Measurements from ENCODE around the gene PSMD1.
"Not testable (repeated sequence)": the region's sequence is repeated elsewhere in the genome, so short reads cannot be mapped to it uniquely, and the experiment has no call there.

PSMD1 gene

GRCh38 chr2:231161252-231161839, 104.7 kb downstream of the PSMD1 start:
- no peak for DNase-seq

DNA sequence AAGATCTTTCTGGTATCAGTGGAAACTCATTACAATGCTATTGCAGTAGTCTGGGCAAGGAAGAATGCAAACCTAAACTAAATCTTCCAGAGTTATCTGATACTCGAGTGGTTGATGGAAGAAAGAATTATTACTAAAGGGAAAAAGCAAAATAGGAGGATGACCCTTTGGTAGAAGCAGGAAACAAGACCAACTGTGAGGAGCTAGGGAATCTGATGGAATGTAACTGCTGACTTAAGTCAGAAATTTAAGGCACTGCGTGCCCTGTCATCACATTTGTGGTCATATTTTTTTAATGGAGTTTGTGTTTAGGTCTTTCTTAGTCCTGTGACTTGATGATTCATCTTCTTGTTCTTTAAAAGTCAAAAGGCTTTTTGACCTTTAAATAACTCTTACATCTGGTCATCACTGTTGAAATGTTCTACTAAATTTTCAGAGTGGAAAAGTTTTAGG, 105.2 kb downstream of the PSMD1 start:
- no peak for DNase-seq

- DNase-seq, result no peak
These were observed 106.3 kb downstream of the PSMD1 start for GRCh38 chr2:231163011-231163410.

- DNase-seq, result no peak
These were observed 106.9 kb downstream of the PSMD1 start for GRCh38 chr2:231163414-231164095.

GRCh38 chr2:231167745-231168459, 111.2 kb downstream of the PSMD1 start:
- no peak for DNase-seq

DNA sequence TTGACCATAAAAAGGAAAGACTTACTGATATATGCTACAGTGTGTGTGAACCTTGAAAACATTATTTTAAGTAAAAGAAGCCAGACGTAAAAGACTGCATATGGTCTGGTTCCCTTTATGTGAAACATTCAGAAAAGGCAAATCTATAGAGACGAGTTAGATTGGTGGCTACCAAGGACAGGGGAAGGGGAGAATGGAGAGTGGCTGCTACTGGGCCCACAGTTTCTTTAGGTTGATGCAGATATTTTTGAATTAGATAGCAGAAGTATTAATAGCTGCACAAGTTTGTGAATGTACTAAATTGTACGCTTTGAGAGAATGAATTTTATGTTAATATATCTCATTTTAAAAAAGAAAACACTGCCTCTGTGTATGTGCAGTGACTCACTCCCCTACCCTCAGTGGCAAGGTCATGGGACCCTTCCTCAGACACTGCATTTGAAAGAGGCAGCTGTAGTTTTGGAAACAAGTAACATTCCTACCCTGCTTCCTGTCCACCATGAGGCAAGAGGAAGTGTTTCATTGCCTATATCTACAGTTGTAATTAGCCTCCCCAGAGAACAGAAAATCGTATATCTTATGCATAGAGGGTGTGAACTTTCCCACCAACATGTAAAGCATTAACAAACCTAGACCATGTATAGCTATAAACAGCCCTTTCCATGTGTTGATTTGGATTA, 111.9 kb downstream of the PSMD1 start:
- no peak for DNase-seq

DNA sequence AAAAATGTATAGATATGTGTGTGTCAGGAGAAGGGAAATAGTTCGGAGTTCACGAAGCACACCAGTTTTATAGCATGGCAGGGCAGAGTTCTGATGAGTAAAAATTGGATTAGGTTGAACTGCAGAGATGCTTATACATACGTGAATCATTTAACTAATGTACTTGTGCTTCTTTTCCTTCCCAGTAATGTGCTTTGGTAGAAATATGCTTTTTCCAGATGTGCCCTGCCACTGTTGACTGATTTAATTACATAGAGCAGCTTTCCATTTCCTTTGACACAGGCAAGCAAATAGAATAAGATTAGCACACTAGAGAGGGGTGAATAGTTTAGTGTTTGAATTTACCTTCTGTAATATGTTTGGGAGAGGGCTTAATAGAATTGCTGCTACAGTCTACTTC, 112.8 kb downstream of the PSMD1 start:
- DNase-seq, result no peak

DNA sequence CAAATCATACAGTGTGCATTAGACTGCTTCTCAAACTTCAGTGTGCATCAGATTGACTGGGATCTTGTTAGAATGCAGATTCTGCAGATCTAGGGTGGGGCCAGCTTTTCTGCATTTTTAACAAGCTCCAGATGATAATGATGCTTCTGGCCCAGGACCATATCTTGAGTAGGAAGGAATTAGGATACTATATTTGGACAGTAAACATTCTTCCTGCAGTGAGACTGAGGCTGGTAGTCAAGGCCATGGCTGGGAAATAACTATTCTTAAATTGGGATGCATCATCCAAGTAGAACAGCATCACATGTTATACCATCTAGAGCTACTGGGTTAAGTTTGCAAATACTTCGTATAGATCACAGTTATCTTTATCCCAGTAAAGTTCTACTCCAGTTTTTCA, 113.4 kb downstream of the PSMD1 start:
- no peak for DNase-seq

DNA sequence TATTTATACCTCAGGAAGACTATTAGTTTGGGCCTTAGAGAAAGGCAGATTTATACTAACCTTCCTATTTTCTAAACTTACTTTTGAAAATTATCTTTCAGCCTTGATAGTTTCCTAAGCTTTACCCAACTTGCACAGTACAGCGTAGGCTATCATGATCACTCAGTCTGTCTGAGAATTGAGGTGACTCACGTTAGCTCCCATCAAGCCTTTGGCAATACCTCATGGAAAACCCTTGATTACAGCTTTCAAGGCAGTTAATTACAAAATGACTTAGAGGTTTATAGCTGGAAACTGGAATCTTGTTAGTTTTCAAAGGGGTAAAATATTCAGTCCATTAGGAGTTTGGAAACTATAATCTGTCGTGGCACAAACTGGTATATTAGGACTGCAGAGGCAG, 115.4 kb downstream of the PSMD1 start:
- DNase-seq, result no peak

DNA sequence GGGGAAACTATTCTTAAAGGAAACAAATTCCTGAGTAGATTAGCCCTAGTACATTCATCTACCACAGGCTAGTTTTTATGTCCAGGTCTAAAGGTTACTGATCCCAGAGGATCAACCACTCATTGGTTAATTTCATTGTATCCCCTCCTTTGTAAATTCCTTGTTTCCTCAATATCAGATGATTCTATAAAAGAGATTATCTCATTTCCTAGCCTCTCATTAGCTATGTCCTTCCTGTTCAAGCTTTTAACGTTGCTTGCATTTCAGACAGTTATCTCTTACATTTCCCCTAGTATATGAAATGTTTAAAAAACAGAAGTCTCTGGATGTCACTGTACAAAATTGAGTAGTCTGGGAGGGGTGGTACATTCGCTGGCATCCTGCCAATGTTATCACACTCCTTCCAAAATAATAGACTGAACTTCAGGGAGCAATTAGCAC, 117.6 kb downstream of the PSMD1 start:
- DNase-seq, result no peak

DNA sequence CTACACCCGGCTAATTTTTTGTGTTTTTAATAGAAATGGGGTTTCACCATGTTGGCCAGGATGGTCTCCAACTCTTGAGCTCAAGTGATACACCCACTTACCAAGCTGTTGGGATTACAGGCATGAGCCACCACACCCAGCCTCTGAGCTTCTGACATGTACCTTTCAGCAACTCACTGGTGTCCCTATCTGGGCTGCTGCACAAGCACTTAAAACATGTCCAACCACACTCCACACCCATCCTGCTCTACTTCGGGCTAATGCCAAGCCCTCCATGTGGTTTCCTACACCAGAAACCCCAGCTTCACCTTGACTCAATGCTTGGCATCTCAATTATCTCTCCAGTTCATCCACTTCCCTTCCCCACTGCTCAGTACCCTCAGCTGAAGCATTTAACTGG, 119.4 kb downstream of the PSMD1 start:
- DNase-seq, result no peak

GRCh38 chr2:231177156-231178025, 120.7 kb downstream of the PSMD1 start:
- DNase-seq, result no peak

GRCh38 chr2:231178805-231179204, 122.1 kb downstream of the PSMD1 start:
- DNase-seq, result not testable (repeated sequence)

DNA sequence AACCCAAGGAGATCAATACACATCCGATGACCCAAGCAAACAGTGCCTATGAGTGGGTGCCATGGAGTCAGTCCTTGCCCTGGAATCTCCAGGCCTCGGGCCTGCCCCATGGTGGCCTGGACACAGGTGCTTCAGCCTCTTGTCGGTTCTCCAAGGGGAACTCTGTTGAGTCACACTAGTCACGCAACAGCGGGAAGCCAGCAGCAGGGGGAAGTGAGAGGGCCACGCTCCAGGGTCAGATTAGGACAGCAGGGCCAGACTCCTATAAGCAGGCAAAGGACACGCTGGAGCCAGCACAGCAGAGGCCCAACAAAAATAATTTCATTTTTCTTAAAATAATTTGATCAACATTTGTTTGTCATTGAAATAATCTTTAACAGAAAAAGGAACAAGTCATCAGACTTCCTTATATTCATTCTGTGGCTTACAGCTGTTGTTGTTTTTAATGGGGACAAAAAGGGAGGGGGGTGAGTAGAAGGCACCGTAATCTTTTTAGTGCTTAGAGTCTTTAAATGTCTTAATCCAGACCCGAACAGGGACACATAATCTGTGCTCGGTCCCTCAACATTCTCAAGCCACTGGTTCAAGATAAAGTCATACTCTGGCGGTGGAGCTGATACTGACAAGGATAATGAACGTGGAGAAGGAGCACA, 125.3 kb downstream of the PSMD1 start:
- DNase-seq, result no peak

DNA sequence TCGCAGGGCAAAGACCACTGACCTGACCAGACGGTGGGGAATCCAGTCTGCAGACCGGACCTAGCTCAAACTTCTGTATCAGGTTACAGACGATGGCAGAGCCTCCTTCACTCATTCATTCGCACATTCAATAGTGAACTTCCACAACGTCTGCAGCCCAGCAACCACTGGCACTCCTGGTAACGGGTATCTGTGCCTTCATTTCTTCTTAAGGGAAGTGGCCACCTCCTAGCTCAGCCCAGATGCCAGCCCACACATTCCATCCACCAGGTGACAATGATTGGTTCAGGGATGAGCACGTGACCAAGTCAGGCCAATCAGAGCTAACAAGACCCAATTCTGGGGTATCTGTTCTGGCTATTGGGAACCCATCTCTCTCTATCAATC, 125.8 kb downstream of the PSMD1 start:
- no peak for DNase-seq

- DNase-seq, result no peak
These were observed 127.2 kb downstream of the PSMD1 start for GRCh38 chr2:231183851-231184250.

DNA sequence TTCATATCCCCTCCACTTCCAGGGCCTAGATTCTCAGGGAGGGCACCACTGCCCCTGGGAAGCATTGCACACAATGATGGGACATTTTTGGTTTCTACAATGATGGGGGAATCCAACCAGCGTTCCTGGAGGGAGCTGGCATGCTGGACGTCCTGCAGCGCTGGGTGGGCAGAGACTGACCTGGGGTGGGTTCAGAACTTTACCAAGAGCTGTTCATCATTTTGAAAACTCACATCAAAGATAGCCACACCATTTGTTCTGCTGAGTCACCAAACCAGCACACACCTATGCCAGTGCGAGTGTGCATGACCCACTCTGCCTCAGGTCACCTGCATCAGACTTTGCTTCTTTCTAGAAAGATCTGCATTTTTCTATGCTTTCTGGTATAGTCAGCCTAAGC, 127.7 kb downstream of the PSMD1 start:
- DNase-seq, result no peak

DNA sequence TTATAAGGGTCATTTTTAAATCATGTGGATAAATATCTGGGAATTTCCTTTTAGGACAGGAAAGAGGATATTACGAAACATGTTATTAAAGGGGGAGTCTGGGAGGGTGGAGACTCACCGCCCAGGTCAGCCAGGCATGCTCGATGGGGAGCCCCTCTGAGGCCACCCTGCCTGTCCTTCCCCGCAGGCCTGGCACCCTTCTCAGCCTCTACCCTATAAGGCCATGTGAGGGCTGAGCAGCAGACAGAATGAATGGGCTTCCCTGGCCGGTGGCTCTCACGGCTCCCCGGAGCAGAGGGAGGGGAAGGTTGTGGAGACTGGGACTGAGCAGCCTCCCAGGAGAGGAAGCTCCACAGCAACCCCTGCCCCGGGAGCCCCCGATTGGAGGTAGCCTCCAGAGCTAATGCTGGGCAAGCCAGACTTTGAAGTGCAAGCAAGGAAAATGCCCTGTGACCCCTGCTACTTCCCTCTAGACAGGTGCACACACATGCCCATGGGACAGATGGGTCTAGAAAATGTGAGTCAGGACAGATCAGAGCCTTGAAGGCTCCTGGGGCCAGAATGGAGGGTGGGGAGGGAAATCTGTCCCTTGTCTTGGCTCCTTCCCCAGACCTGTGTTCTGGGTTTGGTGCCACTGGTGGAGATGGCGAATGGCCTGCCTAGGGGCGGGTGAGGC, 128.5 kb downstream of the PSMD1 start:
- no peak for DNase-seq

DNA sequence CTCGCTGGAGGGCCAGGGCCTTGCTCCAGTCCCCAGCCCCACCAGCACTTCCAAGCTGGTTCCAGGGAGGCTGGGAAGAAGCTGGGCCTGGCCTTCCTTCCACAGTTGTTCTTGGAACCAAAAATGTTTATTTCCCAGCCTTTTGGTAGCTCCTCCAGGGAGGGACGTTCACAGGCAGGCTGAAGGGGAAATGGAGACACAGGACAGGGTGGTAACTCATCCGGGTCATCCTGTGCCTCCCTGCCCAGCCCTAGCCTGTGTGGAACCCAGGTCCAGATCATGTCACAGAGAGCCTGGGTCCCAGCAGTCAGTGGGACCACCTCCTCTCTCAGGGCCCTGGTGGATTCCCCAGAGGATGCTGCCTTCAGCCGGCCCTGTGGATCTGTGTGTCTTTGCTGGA, 129.2 kb downstream of the PSMD1 start:
- no peak for DNase-seq

DNA sequence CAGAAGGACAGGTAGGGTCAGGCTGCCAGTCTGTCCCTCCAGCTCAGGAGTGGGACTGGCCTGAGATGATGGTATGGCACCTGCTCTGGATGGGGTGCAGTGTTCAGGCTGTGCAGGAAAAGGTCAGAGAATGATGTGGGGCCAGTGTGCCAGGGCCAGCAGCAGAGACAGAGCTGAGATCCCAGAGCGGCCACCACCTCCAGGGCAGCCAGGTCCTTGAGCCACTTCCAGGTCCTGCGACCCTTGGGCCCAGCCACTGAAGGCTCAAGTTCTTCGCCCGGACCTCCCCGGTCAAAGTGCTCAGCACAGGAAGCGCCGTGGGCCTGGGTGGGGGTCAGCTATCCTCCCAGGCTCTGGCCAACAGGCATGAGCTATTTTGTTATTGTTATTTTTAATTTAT, 129.7 kb downstream of the PSMD1 start:
- no peak for DNase-seq

DNA sequence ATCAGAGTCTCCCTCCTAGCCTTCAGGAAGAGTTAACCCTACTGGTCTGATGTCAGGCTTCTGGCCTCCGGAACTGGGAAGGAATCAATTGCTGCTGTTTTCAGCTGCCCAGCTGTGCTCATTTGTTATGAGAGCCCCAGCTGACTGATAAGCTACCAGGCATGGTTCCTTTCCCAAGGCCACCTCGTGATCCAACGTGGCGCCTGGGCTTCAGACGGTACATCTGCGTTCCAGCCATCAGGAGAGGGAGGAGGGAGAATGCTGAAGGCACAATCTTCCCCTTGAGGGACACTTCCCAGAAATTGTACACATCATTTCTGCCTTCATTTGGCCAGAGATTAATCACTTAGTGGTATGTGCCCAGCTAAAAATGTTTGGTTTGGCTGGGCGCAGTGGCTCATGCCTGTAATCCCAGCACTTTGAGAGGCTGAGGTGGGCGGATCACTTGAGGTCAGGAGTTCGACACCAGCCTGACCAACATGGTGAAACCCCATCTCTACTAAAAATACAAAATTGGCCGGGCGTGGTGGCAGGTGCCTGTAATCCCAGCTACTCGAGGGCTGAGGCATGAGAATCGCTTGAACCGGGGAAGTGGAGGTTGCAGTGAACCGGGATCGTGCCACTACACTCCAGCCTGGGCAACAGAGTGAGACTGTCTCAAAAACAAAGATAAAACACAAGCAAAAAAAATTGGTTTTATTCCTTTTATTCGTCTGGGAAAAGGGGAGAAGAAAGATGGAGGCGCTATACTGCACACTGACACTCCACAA, 131.3 kb downstream of the PSMD1 start:
- no peak for DNase-seq

Data from stimulated activated CD4-positive, alpha-beta T cell treated with anti-CD3 and anti-CD28 coated beads, Interleukin-1b, Interleukin-23, amount 100 ng/mL, for 48 hours (primary cell).